Transverse colon (tissue), 4 donors: ENCODE data around the gene FBXL19. TPM values are rescaled to one million over a fixed set of nuclear protein-coding genes. Genes with fewer than 3 reads are reported as not detected.

ENCODE experiments used
- DNase-seq: peaks from one replicate; pipeline ENCODE4 v3.0.0-alpha.2; 2019
- H3K27ac ChIP-seq, 4 donors: fragments of 200-600 bp; sonication (generic); 2 replicates each; pipeline ENCODE4 v1.5.1; 2016 to 2018; ENCODE audit warnings: inconsistent platforms in 4 of 4
- H3K27me3 ChIP-seq: fragments of 200-600 bp; sonication (generic); 2 replicates; pipeline ENCODE4 v1.5.1; 2017; ENCODE audit warnings: inconsistent platforms
- H3K36me3 ChIP-seq, 4 donors: fragments of 200-600 bp; sonication (generic); 2 replicates each; pipeline ENCODE4 v1.5.1; 2017 to 2019; ENCODE audit warnings: inconsistent platforms in 4 of 4
- H3K4me1 ChIP-seq, 4 donors: fragments of 200-600 bp; sonication (generic); 2 replicates each; pipeline ENCODE4 v1.5.1; 2017 to 2020; ENCODE audit warnings: inconsistent platforms in 4 of 4
- H3K4me3 ChIP-seq, 4 donors: fragments of 200-600 bp; sonication (generic); 1 replicate in 1 of 4; 2 replicates in 3 of 4; pipeline versions ENCODE4 v1.5.1 to v1.6.1; 2017 to 2019; ENCODE audit warnings: inconsistent platforms in 4 of 4
- H3K9me3 ChIP-seq, 2 donors: fragments of 200-600 bp; sonication (generic); 2 replicates each; pipeline ENCODE4 v1.5.1; 2017 to 2019; ENCODE audit warnings: inconsistent platforms in 2 of 2
- CTCF ChIP-seq, 5 experiments: fragments of 200-600 bp in 3 of 5; fragments of 450-650 bp in 2 of 5; sonication (generic) in 3 of 5; IDR thresholded peaks; 1 replicate in 2 of 5; 2 replicates in 3 of 5; pipeline ENCODE4 v1.5.1; 2016 to 2017; ENCODE audit warnings: antibody characterized with exemption in 5 of 5, inconsistent platforms in 3 of 5, mild to moderate bottlenecking in 2 of 5, moderate library complexity in 1 of 5
- EP300 ChIP-seq: sonication (generic); formaldehyde crosslinking; IDR thresholded peaks from one replicate; pipeline ENCODE4 v1.6.1; 2017; ENCODE audit warnings: antibody characterized with exemption, low read depth
- POLR2A ChIP-seq: fragments of 450-650 bp; IDR thresholded peaks from one replicate; pipeline ENCODE4 v1.6.1; 2016; ENCODE audit warnings: antibody characterized with exemption, mild to moderate bottlenecking, moderate library complexity
- POLR2AphosphoS5 ChIP-seq, 3 donors: sonication (generic); formaldehyde crosslinking; IDR thresholded peaks; one replicate each; pipeline ENCODE4 v1.6.1; 2016; ENCODE audit warnings: antibody characterized with exemption in 3 of 3
- WGBS, 2 donors: methylation state at CpG; one replicate each; pipeline ENCODE4 v1.1.5; 2018; ENCODE audit warnings: low coverage in 1 of 2; 5-methylcytosine and 5-hydroxymethylcytosine counted together
- in situ Hi-C, 4 donors: fragments of 200-750 bp; cut with MboI; loops; one replicate each; pipeline versions ENCODE4 v1.15.0 to v1.15.1; 2017; ENCODE audit warnings: low sequenced_read_pairs in 3 of 4, low pct_ligation_motif_present in 1 of 4, low pct_unique_long_range_greater_than_20kb in 1 of 4
- intact Hi-C: fragments of 100-400 bp; cut with DNase I; formaldehyde crosslinking; loops from one replicate; pipeline ENCODE4 v1.15.1; 2023; ENCODE audit warnings: low total_unique reads
- total RNA-seq, 4 donors: library from RNA; depleted of rRNA; stranded (reverse); fragments of >200 nt; gene quantifications; one replicate each; pipeline ENCODE4 v1.1.0, GENCODE V29; 2016

FBXL19 gene
- total RNA-seq, 4 donors from 2014 or later, result 19.3 to 45.3 (median 20.3) TPM

- Histone ChIP-seq H3K4me1 (peaks cover 9 to 31% (median 17%) of the 10 kb centered on the region in 4 donors), H3K4me3 (peak overlapping the region; percentile 29 to 83 (median 77)), H3K27ac (peak overlapping the region; percentile 82 to 93 (median 88)), H3K9me3 (no peaks in the 10 kb centered on the region), H3K27me3 (no peaks in the 10 kb centered on the region), H3K36me3 (peaks cover 0 to 3% (median 0%) of the 10 kb centered on the region in 4 donors)
- DNase-seq, result peak; percentile 100
- TF ChIP-seq POLR2A (no peak), POLR2AphosphoS5 (IDR thresholded peaks at IDR 0.05) (peak; percentile 27 to 58 (median 40)), EP300 (no peak)
- WGBS, 2 donors, result 1% methylated on average over 42 of the region's 42 CpGs; no CpG with 5 or more reads in 1 of the 2 donors
- intact Hi-C loops (no loop called here), in situ Hi-C loops (no loop called here)
Measured at GRCh38 chr16:30922420-30922959, 882 bp upstream of the FBXL19 start.

- H3K4me3 ChIP-seq, result peak overlapping the region; percentile 72 to 83 (median 80)
- intact Hi-C loops (no loop called here), in situ Hi-C loops (no loop called here)
- 1% methylated on average over 32 of the region's 33 CpGs; no CpG with 5 or more reads in 1 of the 2 donors for WGBS, 2 donors
- peak overlapping the region; percentile 86 to 93 (median 88) for H3K27ac ChIP-seq
- peak; percentile 100 for DNase-seq
- no peaks in the 10 kb centered on the region for H3K27me3 ChIP-seq
- H3K36me3 ChIP-seq, result peaks cover 0 to 4% (median 0%) of the 10 kb centered on the region in 4 donors
- TF ChIP-seq POLR2A (peak; percentile 52), EP300 (no peak), POLR2AphosphoS5 (IDR thresholded peaks at IDR 0.05) (peak in 2 of 3 donors; percentile 71 to 85), CTCF (IDR thresholded peaks at IDR 0.05) (no peak)
- H3K9me3 ChIP-seq, result no peaks in the 10 kb centered on the region
- peaks cover 9 to 31% (median 17%) of the 10 kb centered on the region in 4 donors for H3K4me1 ChIP-seq
Measured at GRCh38 chr16:30922960-30923535, 324 bp upstream of the FBXL19 start.

- Histone ChIP-seq H3K36me3 (peaks cover 0 to 4% (median 0%) of the 10 kb centered on the region in 4 donors), H3K4me1 (peaks cover 9 to 31% (median 17%) of the 10 kb centered on the region in 4 donors), H3K27me3 (no peaks in the 10 kb centered on the region), H3K4me3 (peak overlapping the region; percentile 72 to 83 (median 80)), H3K27ac (peak overlapping the region; percentile 76 to 93 (median 88)), H3K9me3 (no peaks in the 10 kb centered on the region)
- in situ Hi-C loops (no loop called here), intact Hi-C loops (no loop called here)
- peak; percentile 29 for DNase-seq
- no peak for TF ChIP-seq POLR2AphosphoS5 (IDR thresholded peaks at IDR 0.05)
- no peak for TF ChIP-seq CTCF (IDR thresholded peaks at IDR 0.05)
- no peak for TF ChIP-seq POLR2A
- no peak for TF ChIP-seq EP300
- WGBS, 2 donors, result 4% methylated on average over 35 of the region's 53 CpGs; no CpG with 5 or more reads in 1 of the 2 donors
Measured at GRCh38 chr16:30924076-30924912, 922 bp downstream of the FBXL19 start.

- Histone ChIP-seq H3K4me1 (peaks cover 9 to 31% (median 17%) of the 10 kb centered on the region in 4 donors), H3K9me3 (no peaks in the 10 kb centered on the region), H3K27ac (peak overlapping the region in 3 of 4 donors; percentile 76 to 93 (median 86)), H3K27me3 (no peaks in the 10 kb centered on the region), H3K4me3 (peak overlapping the region in 1 of 4 donors; percentile 72), H3K36me3 (peaks cover 0 to 4% (median 0%) of the 10 kb centered on the region in 4 donors)
- intact Hi-C loops, result no loop called here
- TF ChIP-seq POLR2AphosphoS5 (IDR thresholded peaks at IDR 0.05) (no peak), CTCF (IDR thresholded peaks at IDR 0.05) (no peak), EP300 (no peak), POLR2A (no peak)
- DNase-seq, result peak; percentile 19
- in situ Hi-C loops, result no loop called here
- WGBS, 2 donors, result 76 to 79% methylated on average over 4 to 11 of the region's 11 CpGs
Measured at GRCh38 chr16:30924913-30925631, 1.7 kb downstream of the FBXL19 start.
